ENCODE data around the gene HDAC7. TPM values are rescaled to one million over a fixed set of nuclear protein-coding genes. Genes with fewer than 3 reads are reported as not detected.

HDAC7 gene
- total RNA-seq, 1 experiment from 2014 or later = 3.6 TPM

DNA sequence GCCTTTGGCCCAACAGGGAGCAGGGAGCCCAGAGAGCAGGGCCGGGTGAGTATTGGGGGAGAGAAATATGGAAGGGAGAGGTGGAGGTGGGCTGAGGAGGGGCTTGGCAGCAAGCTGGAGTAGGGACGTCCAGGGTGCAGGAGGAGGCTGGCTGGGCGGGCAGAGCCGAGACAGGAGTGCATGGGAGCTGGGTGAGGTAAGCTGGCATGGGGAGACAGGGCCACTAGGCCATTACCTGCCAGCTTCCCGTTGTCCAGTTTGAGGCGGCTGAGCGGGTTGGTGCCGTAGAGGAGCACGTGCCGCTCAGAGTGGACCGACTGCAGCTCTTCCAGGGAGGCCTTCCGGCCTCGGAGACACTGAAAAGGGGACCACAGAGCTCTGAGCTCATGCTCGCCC, 28.4 kb downstream of the HDAC7 start:
- DNase-seq (ENCODE audit: low read depth, low spot score) = no peak
- in situ Hi-C loops (cut with HindIII; ENCODE audit: low pct_unique_long_range_greater_than_20kb, low sequenced_read_pairs) = no loop called here

DNA sequence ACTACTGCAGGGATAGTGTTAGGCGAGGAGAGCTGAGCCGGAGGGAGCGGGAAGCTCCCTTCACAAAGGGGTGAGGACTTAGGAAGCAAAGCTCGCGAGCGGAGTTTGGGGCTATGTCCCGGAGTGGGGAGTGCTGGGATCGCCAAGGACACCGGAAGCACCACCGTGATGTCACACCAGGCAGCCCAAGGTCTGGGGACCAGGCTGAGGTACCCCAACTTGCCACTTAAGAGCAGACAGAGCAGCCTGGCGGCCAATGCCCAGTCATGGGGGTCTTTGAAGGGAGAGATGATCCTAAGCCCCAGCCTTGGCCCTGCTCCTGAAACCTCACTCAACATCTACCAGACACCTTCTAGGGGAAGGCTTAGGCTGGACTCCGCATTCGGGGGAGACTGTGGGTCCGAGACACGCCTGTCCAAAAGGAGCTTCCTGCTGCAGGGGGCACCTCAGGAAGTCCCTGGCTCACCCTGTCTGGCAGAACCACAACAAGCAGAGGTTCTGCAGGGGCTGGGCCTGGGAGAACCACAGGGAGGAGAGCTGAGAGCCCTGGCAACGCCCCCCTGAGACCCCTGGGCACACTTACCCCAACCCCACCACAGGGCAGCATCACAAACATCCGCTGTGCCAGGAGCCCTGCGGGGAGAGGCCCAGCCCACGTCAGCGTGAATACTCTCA, 28.9 kb downstream of the HDAC7 start:
- DNase-seq (ENCODE audit: low read depth, low spot score) = no peak
- in situ Hi-C loops (cut with HindIII; ENCODE audit: low pct_unique_long_range_greater_than_20kb, low sequenced_read_pairs) = no loop called here

DNA sequence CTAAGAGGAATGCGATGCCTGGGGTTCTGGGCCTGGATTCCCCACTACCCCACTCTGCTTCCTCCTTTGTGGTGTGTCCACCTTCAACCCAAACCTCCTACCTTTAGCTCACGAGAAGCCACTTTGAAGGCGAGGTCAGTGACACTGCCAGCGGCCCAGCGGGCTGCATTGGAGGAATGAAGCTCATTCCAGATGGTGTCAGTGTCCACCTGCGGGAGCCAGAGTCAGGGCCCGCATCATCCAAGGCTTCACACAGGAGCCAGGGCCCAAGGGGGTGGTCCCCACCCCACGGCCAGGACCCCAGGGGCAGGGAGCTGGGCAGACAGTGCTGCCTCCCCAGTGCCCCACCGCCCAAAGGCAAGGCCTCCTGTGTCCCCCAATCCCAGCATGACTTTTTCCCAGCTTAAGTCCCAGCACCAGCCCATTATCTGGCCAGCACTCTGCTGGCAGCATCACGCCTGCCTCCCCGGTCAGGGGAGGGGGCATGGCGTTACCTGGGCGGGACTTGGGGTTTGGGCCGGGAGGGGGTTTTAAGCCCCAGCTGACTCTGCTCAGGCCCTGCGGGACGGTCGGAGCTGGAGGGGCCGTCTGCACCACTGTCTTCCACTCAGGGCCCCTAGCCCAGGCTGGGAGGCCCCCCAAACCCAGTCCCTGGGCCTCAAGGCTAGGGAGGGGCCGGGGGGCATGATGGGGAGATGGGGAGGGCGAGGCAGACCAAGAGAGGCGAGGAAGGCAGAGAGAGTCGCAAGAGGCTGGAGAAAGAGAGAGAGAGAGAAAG, 29.8 kb downstream of the HDAC7 start:
- in situ Hi-C loops (cut with HindIII; ENCODE audit: low pct_unique_long_range_greater_than_20kb, low sequenced_read_pairs) = no loop called here
- no peak for DNase-seq (ENCODE audit: low read depth, low spot score)

GRCh38 chr12:47789141-47789540, 30.6 kb downstream of the HDAC7 start:
- DNase-seq (ENCODE audit: low read depth, low spot score) = no peak
- in situ Hi-C loops (cut with HindIII; ENCODE audit: low pct_unique_long_range_greater_than_20kb, low sequenced_read_pairs) = no loop called here

DNA sequence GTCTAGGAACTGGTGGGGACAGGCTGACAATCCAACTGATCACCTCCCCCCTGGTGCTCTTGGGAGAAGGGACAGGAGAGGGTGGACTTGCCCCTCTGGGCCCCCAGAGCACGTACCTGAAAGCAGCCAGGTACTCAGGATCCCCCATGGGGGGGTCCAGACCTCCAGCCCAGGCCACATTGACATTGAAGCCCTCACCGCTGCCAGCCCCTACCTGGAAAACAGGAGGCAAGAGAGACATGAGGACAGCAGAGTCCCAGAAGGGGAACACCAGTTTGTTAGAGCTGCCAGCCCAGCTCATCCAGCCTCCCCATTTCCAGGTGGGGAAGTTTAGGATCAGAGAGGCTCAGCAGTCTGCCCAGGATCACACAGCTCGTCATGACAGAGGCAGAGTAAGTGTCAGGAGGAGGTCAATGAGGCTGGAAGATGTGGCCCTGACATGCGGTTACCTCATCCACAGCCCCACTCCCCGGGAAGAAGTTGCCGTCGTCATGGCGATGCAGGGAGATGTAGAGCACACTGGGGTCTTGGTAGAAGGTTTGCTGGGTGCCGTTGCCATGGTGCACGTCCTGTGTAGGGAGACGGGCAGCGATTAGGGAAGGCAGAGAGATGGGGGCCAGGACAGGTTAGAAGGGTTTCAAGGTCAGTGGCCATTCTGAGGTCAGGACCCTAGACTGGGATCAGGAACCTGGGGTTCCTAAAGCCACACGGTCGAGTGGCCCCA, 31.9 kb downstream of the HDAC7 start:
- DNase-seq (ENCODE audit: low read depth, low spot score) = no peak
- in situ Hi-C loops (cut with HindIII; ENCODE audit: low pct_unique_long_range_greater_than_20kb, low sequenced_read_pairs) = no loop called here

- in situ Hi-C loops (cut with HindIII; ENCODE audit: low pct_unique_long_range_greater_than_20kb, low sequenced_read_pairs) = no loop called here
- no peak for DNase-seq (ENCODE audit: low read depth, low spot score)
Measured at GRCh38 chr12:47786662-47787280, 32.9 kb downstream of the HDAC7 start.

DNA sequence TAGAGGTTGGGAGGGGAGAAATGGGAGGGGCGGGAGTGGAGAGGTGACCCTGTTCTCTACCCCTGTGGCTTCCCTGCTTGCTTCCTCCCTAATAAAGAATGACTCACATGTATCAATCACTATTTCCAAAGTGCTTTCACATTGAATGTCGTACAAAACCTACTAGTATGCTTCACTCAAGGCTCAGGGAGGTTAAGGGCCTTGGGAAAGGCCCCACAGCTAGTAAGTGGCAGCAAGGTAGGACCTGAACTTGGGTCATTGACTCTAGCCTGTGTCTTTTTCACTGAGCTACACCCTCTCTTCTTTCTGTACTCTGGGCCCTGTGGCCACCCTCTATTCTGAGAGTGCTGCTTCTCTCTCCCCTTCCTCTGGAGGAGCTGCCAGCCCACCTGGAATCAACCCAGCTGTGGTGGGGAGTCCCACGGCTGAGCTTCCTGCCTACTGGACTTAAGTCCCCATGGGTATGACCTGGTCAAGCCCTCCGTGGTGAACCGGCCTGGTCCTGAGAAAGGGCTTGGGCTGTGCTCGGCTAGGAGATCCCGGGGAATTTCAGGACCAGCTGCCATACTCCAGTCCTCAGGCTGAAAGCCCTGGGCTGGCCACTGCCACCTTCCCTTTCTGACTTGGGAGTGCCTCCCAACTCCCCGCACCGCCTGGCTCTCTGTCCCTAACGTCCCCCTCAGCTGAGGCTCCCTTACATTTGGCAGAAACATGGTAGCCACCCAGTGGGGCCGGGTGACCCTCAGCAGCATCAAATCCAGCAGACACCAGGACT, 33.6 kb downstream of the HDAC7 start:
- DNase-seq (ENCODE audit: low read depth, low spot score) = no peak
- in situ Hi-C loops (cut with HindIII; ENCODE audit: low pct_unique_long_range_greater_than_20kb, low sequenced_read_pairs) = no loop called here

DNA sequence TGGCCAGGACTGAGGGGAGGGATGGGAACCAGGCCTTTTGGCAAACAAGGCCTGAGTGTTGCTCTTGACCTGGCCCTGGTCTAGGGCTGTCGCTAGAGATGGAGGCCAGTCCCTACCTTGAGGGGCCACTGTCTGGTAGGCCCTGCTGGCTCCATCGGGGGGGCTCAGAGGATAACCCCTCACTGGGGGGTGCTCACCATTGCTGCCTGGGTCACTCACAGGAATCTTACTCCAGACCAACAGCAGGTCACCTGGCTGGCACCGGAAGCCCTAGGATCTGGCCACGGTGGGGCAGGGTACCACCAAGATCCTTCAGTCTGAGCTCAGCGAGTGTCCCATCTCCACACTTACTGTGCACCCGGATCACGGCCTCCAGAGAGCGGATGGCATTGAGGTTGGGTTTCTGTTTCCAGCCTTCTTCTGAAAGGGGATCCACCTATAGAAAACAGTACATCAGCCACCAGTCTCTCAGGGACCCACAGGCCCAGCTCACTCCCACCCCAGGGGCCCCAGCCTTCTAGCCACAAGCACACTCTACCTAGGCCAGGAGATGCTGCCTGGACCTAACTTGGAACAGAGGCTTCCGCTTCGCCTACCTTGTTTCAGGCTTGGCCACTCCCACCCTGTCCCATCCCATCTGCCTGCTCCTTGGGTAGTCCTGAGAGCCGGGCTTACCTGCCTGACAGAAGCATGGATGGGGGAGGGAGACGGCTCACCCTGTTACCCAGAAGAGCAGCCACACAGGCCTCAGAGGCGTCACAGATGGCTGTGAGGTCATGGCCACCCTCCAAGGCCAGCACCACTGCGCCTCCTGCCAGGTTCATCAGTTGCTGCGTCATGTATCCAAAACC, 34.4 kb downstream of the HDAC7 start:
- in situ Hi-C loops (cut with HindIII; ENCODE audit: low pct_unique_long_range_greater_than_20kb, low sequenced_read_pairs) = no loop called here

GRCh38 chr12:47783821-47784819, 35.6 kb downstream of the HDAC7 start:
- in situ Hi-C loops (cut with HindIII; ENCODE audit: low pct_unique_long_range_greater_than_20kb, low sequenced_read_pairs) = no loop called here

More for the DNA sequence above, 34.4 kb downstream of the HDAC7 start:
- DNase-seq (ENCODE audit: low read depth, low spot score) = no peak

GRCh38 chr12:47783024-47783755, 36.5 kb downstream of the HDAC7 start:
- in situ Hi-C loops (cut with HindIII; ENCODE audit: low pct_unique_long_range_greater_than_20kb, low sequenced_read_pairs) = no loop called here
- no peak for DNase-seq (ENCODE audit: low read depth, low spot score)

More at GRCh38 chr12:47783821-47784819, 35.6 kb downstream of the HDAC7 start:
- DNase-seq (ENCODE audit: low read depth, low spot score) = no peak

DNA sequence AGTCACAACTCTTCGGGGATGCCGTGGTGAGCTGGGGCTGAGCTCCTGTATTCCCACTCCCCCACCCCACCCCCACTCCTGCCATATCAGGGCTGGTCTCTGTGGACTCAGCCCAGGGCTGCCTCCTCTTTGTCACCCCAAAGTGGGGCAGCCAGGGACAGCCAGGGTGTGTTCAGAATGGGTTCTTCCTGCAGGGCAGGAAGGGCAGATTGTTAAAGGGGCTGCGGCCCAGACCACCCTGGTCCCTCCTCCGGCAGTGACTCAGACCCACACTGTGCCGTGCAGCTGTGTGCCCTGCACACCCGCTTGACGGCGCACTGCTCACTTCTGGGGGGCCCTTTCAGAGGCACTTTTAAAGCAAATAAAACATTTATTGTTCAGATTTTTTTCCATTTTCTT, 37.3 kb downstream of the HDAC7 start:
- in situ Hi-C loops (cut with HindIII; ENCODE audit: low pct_unique_long_range_greater_than_20kb, low sequenced_read_pairs) = no loop called here
- DNase-seq (ENCODE audit: low read depth, low spot score) = no peak

- no peak for DNase-seq (ENCODE audit: low read depth, low spot score)
- in situ Hi-C loops (cut with HindIII; ENCODE audit: low pct_unique_long_range_greater_than_20kb, low sequenced_read_pairs) = no loop called here
Measured at GRCh38 chr12:47781479-47782371, 38.0 kb downstream of the HDAC7 start.

- in situ Hi-C loops (cut with HindIII; ENCODE audit: low pct_unique_long_range_greater_than_20kb, low sequenced_read_pairs) = no loop called here
- DNase-seq (ENCODE audit: low read depth, low spot score) = no peak
Measured at GRCh38 chr12:47779943-47780504, 39.7 kb downstream of the HDAC7 start.
